ENCODE measurements around the gene NDRG4. TPM values are rescaled to one million over a fixed set of nuclear protein-coding genes. Genes with fewer than 3 reads are reported as not detected.

Gene NDRG4
- total RNA-seq, 1 donor from 2014 or later, result 128 TPM

DNA sequence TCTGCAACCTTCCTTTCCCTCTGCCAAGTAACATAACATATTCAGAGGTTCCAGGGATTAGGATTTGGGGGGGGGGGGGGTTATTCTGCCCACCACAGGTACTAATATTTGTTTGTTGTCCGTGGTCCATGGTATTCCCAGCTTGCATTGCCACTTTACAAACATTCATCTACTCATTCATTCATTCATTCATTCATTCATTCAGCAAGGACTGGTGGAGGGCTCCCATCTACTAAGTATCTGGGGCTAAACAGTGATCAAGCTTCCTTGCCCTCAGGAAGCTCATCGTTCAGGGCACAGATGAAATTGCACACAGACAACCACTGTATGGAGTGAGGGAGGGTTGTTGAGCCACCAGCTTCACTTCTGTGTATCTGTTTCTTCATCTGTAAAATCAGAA, 45.8 kb upstream of the NDRG4 start:
- H3K9me3 ChIP-seq, result no peaks in the 10 kb centered on the region
- DNase-seq (ENCODE audit: extremely low spot score in 2 of 2), result no peak
- no peaks in the 10 kb centered on the region for H3K36me3 ChIP-seq
- H3K27me3 ChIP-seq, result no peaks in the 10 kb centered on the region
- intact Hi-C loops (cut with DNase I), result no loop called here
- H3K4me1 ChIP-seq, result peaks cover 26% of the 10 kb centered on the region
- H3K27ac ChIP-seq, result no peak overlapping the region
- no peak overlapping the region for H3K4me3 ChIP-seq
- TF ChIP-seq POLR2A (IDR thresholded peaks at IDR 0.05) (no peak), POLR2AphosphoS5 (IDR thresholded peaks at IDR 0.05; ENCODE audit: insufficient read depth in 1 of 2, low read depth in 1 of 2) (no peak)
- TF ChIP-seq, protein P1, sequence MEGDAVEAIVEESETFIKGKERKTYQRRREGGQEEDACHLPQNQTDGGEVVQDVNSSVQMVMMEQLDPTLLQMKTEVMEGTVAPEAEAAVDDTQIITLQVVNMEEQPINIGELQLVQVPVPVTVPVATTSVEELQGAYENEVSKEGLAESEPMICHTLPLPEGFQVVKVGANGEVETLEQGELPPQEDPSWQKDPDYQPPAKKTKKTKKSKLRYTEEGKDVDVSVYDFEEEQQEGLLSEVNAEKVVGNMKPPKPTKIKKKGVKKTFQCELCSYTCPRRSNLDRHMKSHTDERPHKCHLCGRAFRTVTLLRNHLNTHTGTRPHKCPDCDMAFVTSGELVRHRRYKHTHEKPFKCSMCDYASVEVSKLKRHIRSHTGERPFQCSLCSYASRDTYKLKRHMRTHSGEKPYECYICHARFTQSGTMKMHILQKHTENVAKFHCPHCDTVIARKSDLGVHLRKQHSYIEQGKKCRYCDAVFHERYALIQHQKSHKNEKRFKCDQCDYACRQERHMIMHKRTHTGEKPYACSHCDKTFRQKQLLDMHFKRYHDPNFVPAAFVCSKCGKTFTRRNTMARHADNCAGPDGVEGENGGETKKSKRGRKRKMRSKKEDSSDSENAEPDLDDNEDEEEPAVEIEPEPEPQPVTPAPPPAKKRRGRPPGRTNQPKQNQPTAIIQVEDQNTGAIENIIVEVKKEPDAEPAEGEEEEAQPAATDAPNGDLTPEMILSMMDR (IDR thresholded peaks at IDR 0.05), result no peak

DNA sequence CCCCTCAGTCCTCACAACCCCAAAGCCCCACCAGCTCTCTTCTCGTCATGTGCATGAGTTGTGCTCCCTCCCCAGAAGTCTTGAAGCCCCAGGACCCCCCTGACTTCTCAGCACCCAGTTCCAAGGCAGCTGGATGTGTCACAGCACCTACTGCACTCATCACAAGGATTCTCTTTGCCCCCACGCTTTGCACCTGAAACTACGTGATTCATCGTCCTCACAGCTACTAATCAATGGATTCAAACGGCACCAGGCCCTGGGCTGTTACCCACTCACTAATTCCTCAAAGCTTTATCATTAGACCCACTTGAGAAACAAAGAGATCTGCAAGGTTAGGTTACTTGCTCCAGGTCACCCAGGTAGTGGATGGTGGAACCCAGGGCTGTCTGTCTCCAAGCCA, 45.1 kb upstream of the NDRG4 start:
- TF ChIP-seq, protein P1 (IDR thresholded peaks at IDR 0.05), result no peak
- TF ChIP-seq POLR2AphosphoS5 (IDR thresholded peaks at IDR 0.05; ENCODE audit: insufficient read depth in 1 of 2, low read depth in 1 of 2) (no peak), POLR2A (IDR thresholded peaks at IDR 0.05) (no peak)
- Histone ChIP-seq H3K27ac (no peak overlapping the region), H3K36me3 (no peaks in the 10 kb centered on the region), H3K4me1 (peaks cover 19% of the 10 kb centered on the region), H3K4me3 (no peak overlapping the region), H3K27me3 (no peaks in the 10 kb centered on the region), H3K9me3 (no peaks in the 10 kb centered on the region)
- DNase-seq (ENCODE audit: extremely low spot score in 2 of 2), result no peak
- intact Hi-C loops (cut with DNase I), result no loop called here

DNA sequence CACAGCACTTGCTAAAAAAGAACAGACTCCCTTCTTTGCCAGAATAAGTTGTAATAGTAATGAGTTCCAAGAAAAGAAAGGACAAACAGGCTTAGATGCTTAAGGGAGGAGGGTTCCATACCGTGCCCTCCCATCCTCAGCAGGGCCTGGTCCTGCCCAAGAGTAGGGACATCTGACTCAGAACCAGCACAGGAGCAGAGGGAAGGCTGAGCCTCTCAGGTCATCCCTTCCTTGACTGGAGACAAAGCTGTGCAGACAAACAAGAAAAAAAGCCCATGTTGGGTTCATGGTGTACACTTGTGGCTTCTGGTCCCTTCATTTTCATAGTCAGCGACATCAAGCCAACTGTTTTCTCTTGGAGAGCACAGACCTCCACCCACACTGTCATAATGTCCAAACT, 44.2 kb upstream of the NDRG4 start:
- Histone ChIP-seq H3K27ac (no peak overlapping the region), H3K4me3 (no peak overlapping the region), H3K27me3 (no peaks in the 10 kb centered on the region), H3K36me3 (no peaks in the 10 kb centered on the region), H3K4me1 (peaks cover 17% of the 10 kb centered on the region), H3K9me3 (no peaks in the 10 kb centered on the region)
- TF ChIP-seq POLR2AphosphoS5 (IDR thresholded peaks at IDR 0.05; ENCODE audit: insufficient read depth in 1 of 2, low read depth in 1 of 2) (no peak), POLR2A (IDR thresholded peaks at IDR 0.05) (no peak)
- intact Hi-C loops (cut with DNase I), result no loop called here
- DNase-seq (ENCODE audit: extremely low spot score in 2 of 2), result no peak

DNA sequence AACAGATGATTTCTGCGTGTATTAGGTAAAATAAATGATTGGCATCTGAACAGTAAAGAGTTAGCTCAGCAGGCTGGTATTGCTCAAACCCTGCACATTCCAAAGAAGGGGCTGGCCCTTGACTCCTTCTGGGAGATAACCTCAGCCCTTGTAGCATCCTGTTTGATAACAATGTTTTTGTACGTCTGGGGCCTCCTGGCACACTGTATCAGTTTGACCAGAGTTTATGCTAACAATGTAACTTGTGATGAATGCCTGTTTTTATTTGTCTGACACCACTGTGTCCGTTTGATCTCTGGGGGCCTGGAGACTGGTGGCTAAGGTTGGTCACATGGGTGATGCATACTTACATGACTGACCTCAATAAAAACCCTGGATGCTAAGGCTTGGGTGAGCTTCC, 43.8 kb upstream of the NDRG4 start:
- H3K4me1 ChIP-seq, result peaks cover 13% of the 10 kb centered on the region
- H3K9me3 ChIP-seq, result no peaks in the 10 kb centered on the region
- H3K4me3 ChIP-seq, result no peak overlapping the region
- intact Hi-C loops (cut with DNase I), result no loop called here
- TF ChIP-seq, protein P1 (IDR thresholded peaks at IDR 0.05), result no peak
- TF ChIP-seq POLR2A (IDR thresholded peaks at IDR 0.05), result no peak
- TF ChIP-seq POLR2AphosphoS5 (IDR thresholded peaks at IDR 0.05; ENCODE audit: insufficient read depth in 1 of 2, low read depth in 1 of 2), result no peak
- H3K27ac ChIP-seq, result no peak overlapping the region
- no peaks in the 10 kb centered on the region for H3K36me3 ChIP-seq
- H3K27me3 ChIP-seq, result no peaks in the 10 kb centered on the region
- DNase-seq (ENCODE audit: extremely low spot score in 2 of 2), result no peak

DNA sequence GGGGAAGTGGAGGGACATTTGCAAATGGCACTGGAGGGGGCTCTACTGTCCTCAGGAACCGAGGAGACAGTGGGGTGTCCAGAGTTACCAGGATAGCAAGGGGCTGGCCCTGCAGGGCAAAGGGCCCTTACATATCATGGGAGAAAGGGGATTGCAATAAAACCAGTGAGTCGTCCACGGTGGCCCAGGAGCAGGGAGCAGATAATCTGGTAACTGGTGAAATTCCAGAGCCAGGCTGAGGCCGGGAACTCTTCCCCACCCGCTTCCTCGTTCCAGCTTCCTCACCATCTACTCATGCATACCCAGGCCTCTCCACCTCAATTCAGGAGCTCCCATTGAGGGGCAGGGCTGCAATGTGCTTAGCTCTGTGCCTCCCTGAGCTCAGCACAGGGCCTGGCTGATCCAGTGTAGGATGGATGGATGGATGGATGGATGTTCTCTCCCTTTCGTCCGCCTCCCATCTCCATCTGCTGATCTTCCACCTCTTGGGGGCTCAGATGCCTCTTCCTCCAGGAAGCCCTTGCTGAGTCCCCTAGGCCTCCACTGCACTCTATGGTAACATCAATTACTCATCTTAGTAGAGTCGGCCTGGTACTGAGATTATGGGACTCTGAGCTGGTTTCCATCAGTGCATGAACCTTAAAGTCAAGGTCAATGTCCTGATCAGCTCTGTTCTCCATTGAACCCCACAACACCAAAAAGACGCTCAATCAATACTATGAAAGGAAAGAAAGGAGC, 41.2 kb upstream of the NDRG4 start:
- H3K27ac ChIP-seq, result no peak overlapping the region
- peaks cover under 1% of the 10 kb centered on the region for H3K4me1 ChIP-seq
- H3K27me3 ChIP-seq, result no peaks in the 10 kb centered on the region
- H3K4me3 ChIP-seq, result no peak overlapping the region
- no peaks in the 10 kb centered on the region for H3K36me3 ChIP-seq
- DNase-seq (ENCODE audit: extremely low spot score in 2 of 2), result no peak
- no peaks in the 10 kb centered on the region for H3K9me3 ChIP-seq
- intact Hi-C loops (cut with DNase I), result no loop called here
- TF ChIP-seq, protein P1 (IDR thresholded peaks at IDR 0.05), result no peak
- TF ChIP-seq POLR2A (IDR thresholded peaks at IDR 0.05) (no peak), POLR2AphosphoS5 (IDR thresholded peaks at IDR 0.05; ENCODE audit: insufficient read depth in 1 of 2, low read depth in 1 of 2) (no peak)

Data from vagina (tissue), 2 donors.